Lower leg skin (tissue), 3 donors: ENCODE measurements around the gene NCBP2L.

Experiments
- CTCF ChIP-seq, 3 donors: fragments of 450-650 bp; IDR thresholded peaks; one replicate each; pipeline ENCODE4 v1.5.1; 2016; ENCODE audit warnings: antibody characterized with exemption in 3 of 3, mild to moderate bottlenecking in 3 of 3, moderate library complexity in 2 of 3
- POLR2A ChIP-seq, 2 donors: fragments of 450-650 bp; IDR thresholded peaks; one replicate each; pipeline ENCODE4 v1.6.1; 2016 to 2017; ENCODE audit warnings: antibody characterized with exemption in 2 of 2, mild to moderate bottlenecking in 1 of 2, moderate library complexity in 1 of 2

- no peak for TF ChIP-seq CTCF (IDR thresholded peaks at IDR 0.05)
- TF ChIP-seq POLR2A (IDR thresholded peaks at IDR 0.05), result no peak
Observed at GRCh38 chrX:107752043-107752442, 25.5 kb upstream of the NCBP2L start.
